ENCODE results near the gene ALB. TPM values are rescaled to one million over a fixed set of nuclear protein-coding genes. Genes with fewer than 3 reads are reported as not detected.

ALB gene
- total RNA-seq, 2 donors from 2014 or later, result 1.4 to 3.5 TPM

GRCh38 chr4:73454920-73455319, 50.8 kb downstream of the ALB start:
- Mint-ChIP-seq H3K4me3 (no peak overlapping the region), H3K36me3 (ENCODE audit: low read depth) (no peaks in the 10 kb centered on the region), H3K9me3 (peaks cover 2% of the 10 kb centered on the region), H3K4me1 (peaks cover 29% of the 10 kb centered on the region), H3K27me3 (ENCODE audit: insufficient read depth) (peaks cover 60% of the 10 kb centered on the region), H3K27ac (no peak overlapping the region)
- Histone ChIP-seq H3K9me3 (ENCODE audit: control insufficient read depth, low read length) (no peaks in the 10 kb centered on the region), H3K4me1 (ENCODE audit: control insufficient read depth, insufficient read depth, low read length) (peaks cover 11% of the 10 kb centered on the region), H3K27ac (ENCODE audit: low read depth, low read length) (no peak overlapping the region), H3K36me3 (ENCODE audit: control insufficient read depth, insufficient read depth, low read length) (no peaks in the 10 kb centered on the region), H3K27me3 (ENCODE audit: control insufficient read depth, insufficient read depth, low read length, poor library complexity, severe bottlenecking) (peaks cover 59% of the 10 kb centered on the region), H3K9ac (ENCODE audit: extremely low read depth, low read length, poor library complexity, severe bottlenecking) (no peak overlapping the region), H3K4me3 (ENCODE audit: low read length) (no peak overlapping the region)
- TF ChIP-seq CTCF (conservative IDR thresholded peaks at IDR 0.05), result no peak
- no peak for DNase-seq
- 93% methylated on average over 2 of the region's 3 CpGs; no CpG with 5 or more reads in 1 of the 2 experiments for WGBS, 2 experiments (ENCODE audit: insufficient coverage in 1 of 2, insufficient read length in 1 of 2)

GRCh38 chr4:73456177-73457022, 52.3 kb downstream of the ALB start:
- no peak overlapping the region for H3K9ac ChIP-seq (ENCODE audit: extremely low read depth, low read length, poor library complexity, severe bottlenecking)
- H3K9me3 ChIP-seq (ENCODE audit: control insufficient read depth, low read length), result no peaks in the 10 kb centered on the region
- H3K27me3 ChIP-seq (ENCODE audit: control insufficient read depth, insufficient read depth, low read length, poor library complexity, severe bottlenecking), result peaks cover 47% of the 10 kb centered on the region
- no peak overlapping the region for H3K27ac Mint-ChIP-seq
- 90 to 91% methylated on average over 4 of the region's 5 CpGs for WGBS, 2 experiments (ENCODE audit: insufficient coverage in 1 of 2, insufficient read length in 1 of 2)
- peaks cover 22% of the 10 kb centered on the region for H3K4me1 Mint-ChIP-seq
- peaks cover 52% of the 10 kb centered on the region for H3K27me3 Mint-ChIP-seq (ENCODE audit: insufficient read depth)
- DNase-seq, result no peak
- no peak overlapping the region for H3K4me3 Mint-ChIP-seq
- no peaks in the 10 kb centered on the region for H3K36me3 Mint-ChIP-seq (ENCODE audit: low read depth)
- H3K36me3 ChIP-seq (ENCODE audit: control insufficient read depth, insufficient read depth, low read length), result no peaks in the 10 kb centered on the region
- no peak for TF ChIP-seq CTCF (conservative IDR thresholded peaks at IDR 0.05)
- no peak overlapping the region for H3K4me3 ChIP-seq (ENCODE audit: low read length)
- peaks cover 2% of the 10 kb centered on the region for H3K9me3 Mint-ChIP-seq
- peaks cover 5% of the 10 kb centered on the region for H3K4me1 ChIP-seq (ENCODE audit: control insufficient read depth, insufficient read depth, low read length)
- H3K27ac ChIP-seq (ENCODE audit: low read depth, low read length), result no peak overlapping the region

- no peaks in the 10 kb centered on the region for H3K36me3 Mint-ChIP-seq (ENCODE audit: low read depth)
- no peaks in the 10 kb centered on the region for H3K9me3 ChIP-seq (ENCODE audit: control insufficient read depth, low read length)
Measured at GRCh38 chr4:73458184-73459047, 54.3 kb downstream of the ALB start.

More at GRCh38 chr4:73458184-73459047, 54.3 kb downstream of the ALB start:
- Mint-ChIP-seq H3K9me3 (peaks cover 2% of the 10 kb centered on the region), H3K4me1 (peaks cover 6% of the 10 kb centered on the region), H3K27ac (no peak overlapping the region), H3K27me3 (ENCODE audit: insufficient read depth) (peaks cover 43% of the 10 kb centered on the region), H3K4me3 (no peak overlapping the region)
- no peak overlapping the region for H3K4me3 ChIP-seq (ENCODE audit: low read length)
- DNase-seq, result no peak
- H3K27me3 ChIP-seq (ENCODE audit: control insufficient read depth, insufficient read depth, low read length, poor library complexity, severe bottlenecking), result peaks cover 28% of the 10 kb centered on the region
- WGBS, 2 experiments (ENCODE audit: insufficient coverage in 1 of 2, insufficient read length in 1 of 2), result 92 to 100% methylated on average over 2 to 4 of the region's 4 CpGs
- TF ChIP-seq CTCF (conservative IDR thresholded peaks at IDR 0.05), result no peak
- peaks cover 1% of the 10 kb centered on the region for H3K4me1 ChIP-seq (ENCODE audit: control insufficient read depth, insufficient read depth, low read length)
- no peak overlapping the region for H3K9ac ChIP-seq (ENCODE audit: extremely low read depth, low read length, poor library complexity, severe bottlenecking)
- no peak overlapping the region for H3K27ac ChIP-seq (ENCODE audit: low read depth, low read length)
- no peaks in the 10 kb centered on the region for H3K36me3 ChIP-seq (ENCODE audit: control insufficient read depth, insufficient read depth, low read length)

All from endodermal cell (in vitro differentiated cells).